HTR-8/SVneo (cell line): ENCODE data around the gene MED12.
"Not testable (repeated sequence)": the region's sequence is repeated elsewhere in the genome, so short reads cannot be mapped to it uniquely, and the experiment has no call there.

ENCODE experiments used
- DNase-seq: peaks from one replicate; pipeline ENCODE4 v3.0.0; 2011; ENCODE audit warnings: low spot score, mixed read lengths; ENCODE audit not compliant: insufficient read length
- FAIRE-seq: peaks from 2 replicates; lab custom pipeline; 2011; peaks lifted over from hg19 to GRCh38; lab: Jason Lieb, UNC

The MED12 gene

DNA sequence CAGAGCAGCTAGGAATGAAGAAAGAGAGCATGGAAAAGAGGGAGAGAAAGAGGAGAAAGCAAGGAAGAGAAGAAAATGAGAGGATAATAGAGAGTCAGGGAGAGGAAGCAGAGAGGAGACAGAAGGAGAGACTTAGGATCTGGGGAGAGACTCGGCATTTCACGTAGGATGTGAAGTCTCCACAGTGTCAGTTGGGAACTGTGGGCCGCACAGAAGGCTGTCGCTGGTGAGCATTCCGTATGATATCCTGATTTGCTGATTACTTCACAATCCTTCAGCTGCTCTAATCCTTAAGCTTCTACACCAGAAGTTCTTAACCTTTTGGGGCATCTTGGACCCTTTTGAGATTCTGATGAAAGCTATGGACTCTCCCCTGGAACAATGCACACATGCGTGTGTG, 40.2 kb downstream of the MED12 start:
- FAIRE-seq (no peak), DNase-seq (no peak)

DNA sequence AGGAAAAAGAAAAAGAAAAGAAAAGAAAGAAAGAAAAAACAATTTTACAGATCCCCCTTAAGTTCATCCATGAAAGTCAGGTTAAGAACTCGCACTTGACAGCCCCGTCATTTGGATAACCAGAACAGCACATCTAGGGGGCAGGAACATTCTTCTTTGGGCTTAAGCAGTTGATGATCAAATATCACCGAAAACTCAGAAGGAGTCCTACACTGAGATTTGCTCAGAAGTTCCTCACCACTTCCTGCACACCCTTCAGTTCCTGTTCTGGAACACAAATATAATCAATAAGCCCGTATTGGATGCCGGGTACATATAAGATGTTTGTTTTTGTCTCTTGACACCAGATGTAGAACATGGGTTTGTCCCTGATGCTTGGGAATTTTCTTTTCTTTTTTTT, 40.9 kb downstream of the MED12 start:
- no peak for FAIRE-seq
- no peak for DNase-seq

DNA sequence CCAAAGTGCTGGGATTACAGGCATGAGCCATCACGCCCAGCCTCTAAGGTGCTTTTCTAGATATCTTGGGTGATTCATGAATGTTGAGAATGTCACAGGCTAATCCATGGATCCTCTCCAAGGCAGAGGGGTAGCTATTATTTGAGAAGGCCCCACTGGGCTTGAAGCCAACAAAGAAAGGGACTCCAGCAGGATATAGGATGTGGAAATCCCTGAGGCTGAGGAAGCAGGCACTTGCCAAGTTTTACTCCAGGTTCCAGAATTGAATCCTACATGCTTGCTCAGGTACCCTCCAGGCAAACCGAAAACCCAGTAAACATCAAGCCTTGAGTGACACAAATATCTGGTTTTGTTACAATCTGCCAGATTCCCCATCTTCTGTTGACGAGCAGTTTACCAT, 42.1 kb downstream of the MED12 start:
- FAIRE-seq (no peak), DNase-seq (no peak)

DNA sequence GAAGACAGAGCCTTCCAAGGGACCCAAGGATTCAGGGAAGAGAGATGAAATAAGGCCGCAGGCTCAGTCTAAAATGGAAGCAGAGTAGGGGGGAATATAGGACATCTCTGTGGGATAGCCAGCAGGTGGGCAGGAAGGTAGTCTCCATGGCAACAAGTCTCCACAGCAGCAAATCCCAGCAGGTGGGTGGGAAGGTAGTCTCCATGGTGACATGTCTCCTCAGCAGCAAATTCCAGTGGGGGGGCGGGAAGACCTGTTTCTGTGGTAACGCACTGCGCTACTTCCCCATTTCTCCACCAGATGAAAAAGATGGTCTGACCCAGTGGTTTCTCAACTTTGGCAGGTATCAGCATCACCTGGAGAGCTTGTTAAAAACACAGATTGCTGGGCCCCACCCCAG, 44.6 kb downstream of the MED12 start:
- FAIRE-seq (no peak), DNase-seq (no peak)

DNA sequence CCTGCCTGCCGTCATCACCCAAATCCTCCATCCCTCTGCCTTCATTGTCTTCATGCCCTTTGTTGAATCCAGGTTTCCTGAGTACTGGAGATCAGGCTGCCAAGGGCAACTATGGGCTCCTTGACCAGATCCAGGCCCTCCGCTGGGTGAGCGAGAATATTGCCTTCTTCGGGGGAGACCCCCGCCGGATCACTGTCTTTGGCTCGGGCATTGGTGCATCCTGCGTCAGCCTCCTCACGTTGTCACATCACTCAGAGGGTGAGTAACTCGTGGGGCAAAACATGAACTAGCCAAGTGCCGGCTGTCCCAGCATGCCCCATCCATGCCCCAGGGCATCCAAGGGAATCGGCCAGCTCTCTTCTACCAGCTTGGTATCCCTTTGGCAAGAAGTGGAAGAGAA, 45.7 kb downstream of the MED12 start:
- no peak for FAIRE-seq

DNA sequence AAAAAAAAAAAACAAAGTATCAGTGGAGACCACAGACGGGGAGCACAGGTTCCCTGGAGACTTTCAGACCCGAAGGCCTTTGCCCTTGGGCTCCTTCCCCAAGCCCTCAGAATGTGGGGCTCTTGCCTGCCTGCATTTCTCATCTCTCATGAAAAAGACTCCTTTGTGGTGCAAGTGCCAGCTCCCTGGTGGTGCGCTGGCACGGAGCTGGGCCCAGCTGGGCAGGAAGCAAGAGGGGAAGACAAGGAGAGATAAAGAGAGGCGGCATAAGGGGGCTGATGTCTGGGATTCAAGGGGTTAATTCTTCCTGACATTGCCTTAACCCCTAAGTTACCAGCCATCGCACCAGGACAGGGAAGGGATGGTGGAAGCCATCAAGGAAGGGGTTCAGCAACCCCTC, 48.1 kb downstream of the MED12 start:
- FAIRE-seq (no peak), DNase-seq (no peak)

More for the DNA sequence above, 45.7 kb downstream of the MED12 start:
- no peak for DNase-seq

DNA sequence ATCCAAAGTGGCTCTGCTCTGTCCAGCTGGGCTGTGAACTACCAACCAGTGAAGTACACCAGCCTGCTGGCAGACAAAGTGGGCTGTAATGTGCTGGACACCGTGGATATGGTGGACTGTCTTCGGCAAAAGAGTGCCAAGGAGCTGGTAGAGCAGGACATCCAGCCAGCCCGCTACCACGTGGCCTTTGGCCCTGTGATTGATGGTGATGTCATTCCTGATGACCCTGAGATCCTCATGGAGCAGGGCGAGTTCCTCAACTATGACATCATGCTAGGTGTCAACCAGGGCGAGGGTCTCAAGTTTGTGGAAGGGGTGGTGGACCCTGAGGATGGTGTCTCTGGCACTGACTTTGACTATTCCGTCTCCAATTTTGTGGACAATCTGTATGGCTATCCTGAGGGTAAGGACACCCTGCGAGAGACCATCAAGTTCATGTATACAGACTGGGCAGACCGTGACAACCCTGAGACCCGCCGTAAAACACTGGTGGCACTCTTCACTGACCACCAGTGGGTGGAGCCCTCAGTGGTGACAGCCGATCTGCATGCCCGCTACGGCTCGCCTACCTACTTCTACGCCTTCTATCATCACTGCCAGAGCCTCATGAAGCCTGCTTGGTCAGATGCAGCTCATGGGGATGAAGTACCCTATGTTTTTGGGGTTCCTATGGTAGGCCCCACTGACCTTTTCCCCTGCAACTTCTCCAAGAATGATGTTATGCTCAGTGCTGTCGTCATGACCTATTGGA, 48.8 kb downstream of the MED12 start:
- FAIRE-seq (peak; percentile 90), DNase-seq (no peak)

DNA sequence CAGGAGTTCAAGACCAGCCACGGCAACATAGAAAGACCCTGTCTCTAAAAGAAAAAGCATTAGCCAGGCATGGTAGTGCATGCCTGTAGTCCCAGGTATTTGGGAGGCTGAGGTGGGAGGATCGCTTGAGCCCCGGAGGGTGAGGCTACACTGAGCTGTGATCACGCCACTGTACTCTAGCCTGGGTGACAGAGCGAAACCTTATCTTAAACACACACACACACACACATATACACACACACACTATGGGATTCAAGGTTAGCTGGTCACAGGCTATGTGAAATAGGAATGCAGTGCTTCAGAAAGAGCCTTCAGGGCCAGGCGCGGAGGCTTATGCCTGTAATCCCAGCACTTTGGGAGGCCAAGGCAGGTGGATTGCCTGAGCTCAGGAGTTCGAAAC, 49.7 kb downstream of the MED12 start:
- FAIRE-seq, result peak; percentile 58
- DNase-seq, result no peak

DNA sequence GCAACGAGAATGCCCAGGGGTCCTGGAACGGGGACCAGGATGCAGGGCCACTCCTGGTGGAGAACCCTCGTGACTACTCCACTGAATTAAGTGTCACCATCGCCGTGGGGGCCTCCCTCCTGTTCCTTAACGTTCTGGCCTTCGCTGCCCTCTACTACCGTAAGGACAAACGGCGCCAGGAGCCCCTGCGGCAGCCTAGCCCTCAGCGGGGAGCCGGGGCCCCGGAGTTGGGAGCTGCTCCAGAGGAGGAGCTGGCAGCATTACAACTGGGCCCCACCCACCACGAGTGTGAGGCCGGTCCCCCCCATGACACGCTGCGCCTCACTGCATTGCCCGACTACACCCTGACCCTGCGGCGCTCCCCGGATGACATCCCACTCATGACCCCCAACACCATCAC, 51.2 kb downstream of the MED12 start:
- FAIRE-seq, result no peak

DNA sequence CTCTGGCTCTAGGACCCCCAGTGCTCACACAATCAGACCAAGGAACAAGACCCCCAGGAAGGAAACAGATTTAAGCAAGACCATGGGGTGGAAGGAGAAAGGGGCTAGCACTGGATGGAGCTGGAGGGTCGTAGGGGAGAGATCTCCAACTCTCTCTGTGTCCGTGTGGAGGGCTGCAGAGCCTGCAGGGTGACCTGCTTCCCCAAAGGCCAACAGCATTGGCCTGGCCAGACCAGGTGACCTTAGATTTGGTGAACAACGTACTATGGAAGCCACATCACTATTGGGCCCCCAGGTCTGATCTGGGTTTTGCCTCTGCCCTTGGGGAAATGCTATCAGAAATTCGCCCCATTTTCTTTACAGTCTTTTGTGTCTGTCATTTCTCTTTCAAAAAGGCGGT, 52.3 kb downstream of the MED12 start:
- FAIRE-seq (no peak), DNase-seq (no peak)

More for the DNA sequence above, 51.2 kb downstream of the MED12 start:
- DNase-seq, result no peak

DNA sequence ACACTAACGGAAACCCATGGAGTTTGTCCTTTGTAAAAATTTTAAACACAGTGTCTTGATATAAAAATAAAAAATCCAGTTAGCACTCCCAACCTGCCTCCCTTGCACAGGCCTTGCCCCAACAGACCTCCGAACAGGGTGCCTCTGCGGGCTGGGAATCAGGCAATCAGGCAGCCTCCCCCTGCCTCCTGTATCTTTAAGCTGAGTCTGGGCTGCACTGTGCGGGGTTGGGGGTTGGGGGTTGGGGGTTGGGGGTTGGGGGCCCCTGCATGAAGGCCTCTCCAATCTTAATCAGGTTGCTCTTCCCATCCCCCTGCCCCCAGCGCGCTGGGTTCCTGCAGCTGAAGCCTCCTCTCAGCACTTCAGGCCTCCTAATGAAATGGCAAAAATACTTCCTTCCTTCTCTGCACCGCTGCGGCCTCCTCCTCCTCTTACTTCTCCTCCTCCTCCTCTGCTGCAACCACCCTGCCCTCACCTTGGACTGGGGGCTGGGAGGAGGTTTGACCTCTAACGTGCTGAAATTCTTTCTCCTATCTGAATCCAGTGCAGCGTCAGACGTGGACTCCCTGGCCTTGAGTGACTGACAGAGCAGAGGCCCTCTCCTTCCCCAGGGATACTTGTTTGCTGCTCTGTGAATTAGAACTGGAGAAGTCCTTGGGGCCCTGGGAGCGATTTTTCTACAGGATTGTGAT, 52.9 kb downstream of the MED12 start:
- no peak for FAIRE-seq
- no peak for DNase-seq

DNA sequence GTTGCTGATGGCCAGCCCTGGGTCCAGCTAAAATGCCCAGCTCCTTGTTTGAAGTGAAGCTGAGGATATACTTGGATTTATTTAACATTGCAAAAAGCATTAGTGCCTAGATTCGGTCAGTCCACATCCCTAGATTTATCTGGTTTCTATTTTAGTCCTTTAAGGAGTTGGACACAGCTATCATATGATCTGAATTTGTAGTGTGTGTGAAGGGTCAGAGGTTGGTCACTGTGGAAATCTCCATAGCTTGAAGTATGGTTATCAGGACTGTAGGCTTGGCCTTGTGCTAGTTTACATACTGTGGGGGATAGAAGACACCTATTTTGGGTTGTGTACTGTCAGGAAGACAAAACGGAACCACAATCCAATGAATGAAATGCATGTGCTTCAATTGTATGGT, 55.0 kb downstream of the MED12 start:
- no peak for DNase-seq
- no peak for FAIRE-seq

DNA sequence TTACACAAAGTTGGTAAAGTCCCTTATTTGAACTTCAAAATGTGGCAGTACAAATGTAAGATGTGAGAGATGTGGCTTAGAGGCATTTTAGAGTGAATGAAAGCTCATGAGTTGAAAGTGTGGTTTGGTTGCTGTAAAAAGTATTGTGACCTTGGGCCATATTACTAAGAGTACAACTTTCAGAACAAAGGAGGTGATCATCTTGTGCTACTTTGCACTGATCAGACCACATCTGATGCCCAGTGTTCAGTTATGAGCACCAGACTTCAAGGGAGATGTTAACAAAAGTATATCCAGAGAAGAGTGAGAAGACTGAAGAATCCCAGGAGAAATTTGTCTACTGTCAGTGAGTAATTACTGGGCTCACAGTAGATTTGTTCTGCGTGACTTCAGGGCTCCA, 56.4 kb downstream of the MED12 start:
- no peak for FAIRE-seq

DNA sequence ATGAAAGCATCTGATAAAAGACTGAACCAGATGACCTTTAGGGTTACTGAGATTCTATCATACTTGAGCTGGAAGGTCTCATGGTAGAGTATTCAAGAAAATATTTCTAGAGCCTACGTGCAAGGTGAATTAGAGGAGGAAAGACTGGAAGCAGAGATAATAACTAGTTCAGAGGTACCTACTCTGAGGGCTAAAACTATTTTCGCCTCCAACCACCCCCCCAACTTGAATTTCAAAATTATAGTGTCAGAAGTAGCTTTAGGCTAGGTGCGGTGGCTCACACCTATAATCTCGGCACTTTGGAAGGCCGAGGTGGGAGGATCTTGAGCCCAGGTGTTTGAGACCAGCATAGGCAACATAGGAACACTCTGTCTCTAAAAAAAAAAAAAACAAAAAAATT, 57.1 kb downstream of the MED12 start:
- no peak for DNase-seq
- no peak for FAIRE-seq

More for the DNA sequence above, 56.4 kb downstream of the MED12 start:
- no peak for DNase-seq

DNA sequence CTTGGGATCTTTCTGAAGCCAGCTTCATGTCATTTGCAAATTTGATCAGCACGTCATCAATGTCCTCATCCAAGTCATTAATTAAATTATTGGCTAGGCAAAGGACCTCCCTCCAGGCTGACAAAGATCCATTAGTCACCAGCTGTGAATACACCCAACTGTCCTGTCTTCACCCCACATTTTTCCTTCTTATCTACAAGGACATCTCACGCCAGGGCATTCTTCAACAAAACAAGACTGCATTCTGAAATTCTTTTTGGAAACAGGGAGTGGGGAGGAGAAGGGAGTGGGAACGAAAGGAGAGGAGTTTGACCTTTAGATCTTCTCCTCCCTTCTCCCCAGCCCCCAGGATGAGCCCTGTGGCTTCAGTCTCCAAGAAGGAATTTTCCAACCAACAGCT, 58.9 kb downstream of the MED12 start:
- FAIRE-seq (no peak), DNase-seq (no peak)

DNA sequence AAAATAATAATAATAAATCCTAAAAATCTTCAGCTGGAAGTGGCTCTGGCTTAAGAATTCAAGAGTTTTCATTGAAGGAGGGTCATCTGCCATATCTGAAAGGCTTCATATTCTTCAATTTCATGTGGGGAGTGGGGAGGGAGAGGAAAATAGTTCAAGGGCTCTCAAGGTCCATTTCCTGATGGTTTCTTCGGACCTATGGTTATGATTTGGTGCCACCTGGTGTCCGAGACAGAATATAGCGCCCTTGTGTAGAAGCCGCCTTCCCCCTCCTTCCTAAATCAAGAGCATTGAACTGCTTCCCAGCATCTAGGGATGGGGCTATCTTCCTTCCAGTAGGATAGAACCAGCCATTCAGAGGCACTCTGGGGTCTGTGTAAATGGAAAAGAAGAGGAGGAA, 60.5 kb downstream of the MED12 start:
- peak; percentile 76 for FAIRE-seq
- peak; percentile 70 for DNase-seq

DNA sequence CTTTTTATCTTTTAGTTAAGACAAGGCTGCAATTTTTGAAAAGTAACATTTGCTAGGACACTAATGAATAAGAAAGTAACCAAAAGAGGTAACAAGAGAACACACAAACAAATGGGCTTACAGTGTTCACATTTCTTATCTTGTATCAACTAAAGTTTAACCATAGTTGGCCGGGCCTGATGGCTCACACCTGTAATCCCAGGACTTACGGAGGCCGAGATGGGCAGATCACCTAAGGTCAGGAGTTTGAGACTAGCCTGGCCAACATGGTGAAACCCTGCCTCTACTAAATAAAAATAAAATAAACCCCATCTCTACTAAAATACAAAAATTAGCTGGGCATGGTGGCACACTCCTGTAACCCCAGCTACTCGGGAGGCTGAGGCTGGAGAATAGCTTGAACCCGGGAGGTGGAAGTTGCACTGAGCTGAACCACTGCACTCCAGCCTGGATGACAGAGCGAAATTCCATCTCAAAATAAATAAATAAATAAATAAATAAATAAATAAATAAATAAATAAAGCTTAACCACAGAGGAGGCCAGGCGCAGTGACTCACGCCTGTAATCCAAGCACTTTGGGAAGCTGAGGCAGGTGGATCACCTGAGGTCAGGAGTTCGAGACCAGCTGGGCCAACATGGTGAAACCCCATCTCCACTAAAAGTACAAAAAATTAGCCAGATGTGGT, 62.3 kb downstream of the MED12 start:
- DNase-seq, result not testable (repeated sequence)
- FAIRE-seq, result peak; percentile 28

DNA sequence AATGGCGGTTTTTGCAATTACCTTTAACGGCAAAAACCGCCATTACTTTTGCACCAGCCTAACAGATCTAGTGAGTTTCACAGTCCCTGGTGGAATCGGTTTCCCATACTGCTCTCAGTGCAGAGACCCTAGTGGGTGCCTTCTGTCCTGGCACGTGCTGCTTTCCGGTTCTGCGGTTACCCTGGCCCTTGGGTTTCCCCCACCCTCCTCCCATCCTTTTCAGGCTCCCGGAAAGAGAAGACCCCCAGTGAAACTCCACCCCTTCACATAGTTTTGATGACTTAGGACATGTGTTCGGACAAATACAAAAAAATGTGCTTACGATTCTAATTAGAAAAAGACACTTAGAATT, 63.1 kb downstream of the MED12 start:
- no peak for DNase-seq
- no peak for FAIRE-seq

DNA sequence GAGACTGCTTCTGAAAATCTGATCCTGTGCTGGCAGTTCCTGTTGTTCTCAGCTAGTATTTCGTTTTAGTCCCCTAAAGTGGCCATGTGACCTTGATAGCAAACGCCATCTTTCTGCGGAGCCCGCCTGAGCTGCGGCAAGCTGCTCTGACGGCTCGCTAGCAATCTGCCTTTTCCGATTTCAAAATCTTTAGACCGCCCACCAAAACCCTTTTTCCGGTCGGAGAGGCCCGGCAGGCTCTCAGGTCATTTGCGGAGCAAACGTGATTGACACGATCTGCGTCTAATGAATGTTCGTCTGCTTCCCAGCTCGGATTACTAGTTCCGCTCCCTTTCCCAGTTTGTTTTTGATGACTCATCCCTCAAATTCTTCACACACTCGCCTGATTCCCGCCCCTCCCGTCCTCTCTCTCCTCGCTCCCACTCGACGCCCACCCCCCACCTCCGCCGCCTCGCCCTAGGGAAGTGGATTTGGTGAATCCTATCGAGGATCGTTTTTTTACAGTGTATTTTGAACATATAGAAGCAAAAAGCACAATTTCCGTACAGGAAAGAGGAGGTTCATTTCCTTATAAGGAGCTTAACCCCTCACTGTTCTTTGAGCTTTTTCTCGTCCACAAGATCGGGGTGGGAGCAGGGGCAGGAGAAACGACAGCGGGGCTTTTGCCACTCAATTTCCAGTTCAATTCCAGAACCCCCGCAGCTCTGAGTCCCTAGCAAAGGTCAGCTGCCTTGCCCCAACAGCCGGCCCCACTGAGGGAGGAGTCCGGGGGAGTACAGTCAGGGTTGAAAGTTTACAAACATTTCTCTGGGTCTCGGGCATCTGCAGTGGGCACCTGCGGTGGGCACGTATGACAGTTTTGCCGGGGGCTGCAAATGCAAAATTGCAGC, 63.8 kb downstream of the MED12 start:
- FAIRE-seq, result peak; percentile 96
- peak; percentile 99 for DNase-seq

DNA sequence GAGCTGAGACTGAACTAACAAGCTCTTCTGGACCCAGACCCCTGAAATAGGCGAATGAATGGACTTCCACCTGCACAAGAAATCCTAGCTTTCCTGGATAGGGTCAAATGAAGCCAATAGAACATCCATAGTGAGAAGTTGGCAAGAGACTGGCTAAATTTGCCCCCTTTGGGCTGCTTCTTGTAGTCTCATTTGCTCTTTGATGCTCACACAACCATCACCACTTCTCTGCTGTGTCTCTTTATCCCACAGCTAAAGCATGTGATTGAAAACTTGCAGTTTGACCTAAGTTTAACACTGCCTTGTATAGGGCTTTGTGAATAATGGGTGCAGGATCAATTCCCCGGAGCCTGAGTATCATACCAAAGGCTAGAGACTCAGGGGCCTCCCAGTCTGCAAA, 64.5 kb downstream of the MED12 start:
- DNase-seq, result no peak
- no peak for FAIRE-seq
